HG03097 (cell line): ENCODE measurements around the gene CAB39.

ENCODE experiments used
- ATAC-seq: cut with Tn5 transposase; IDR thresholded peaks from one replicate; pipeline ENCODE4 v1.9.1; 2021; ENCODE audit not compliant: unreplicated experiment, low FRiP score

Gene CAB39

DNA sequence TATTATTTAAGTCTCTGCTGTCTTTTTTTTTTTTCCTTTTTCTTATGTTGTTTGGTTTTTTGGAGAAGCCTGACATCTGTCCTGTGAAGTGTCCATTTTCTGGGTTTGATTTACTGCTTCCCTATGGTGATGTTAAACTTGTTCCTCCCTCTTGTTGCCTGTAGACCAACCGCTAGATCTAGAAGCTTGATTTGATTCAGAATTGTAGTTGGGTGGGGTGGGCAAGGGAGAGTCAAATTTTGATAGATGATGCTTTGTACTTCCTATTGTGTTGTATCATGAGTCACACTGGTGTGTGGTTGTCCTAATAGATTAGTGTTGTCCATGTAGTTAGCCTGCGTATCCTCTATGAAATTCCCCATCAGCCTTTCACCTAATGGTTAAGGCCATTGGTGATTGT lies 35.4 kb downstream of the CAB39 start:
- ATAC-seq = no peak

DNA sequence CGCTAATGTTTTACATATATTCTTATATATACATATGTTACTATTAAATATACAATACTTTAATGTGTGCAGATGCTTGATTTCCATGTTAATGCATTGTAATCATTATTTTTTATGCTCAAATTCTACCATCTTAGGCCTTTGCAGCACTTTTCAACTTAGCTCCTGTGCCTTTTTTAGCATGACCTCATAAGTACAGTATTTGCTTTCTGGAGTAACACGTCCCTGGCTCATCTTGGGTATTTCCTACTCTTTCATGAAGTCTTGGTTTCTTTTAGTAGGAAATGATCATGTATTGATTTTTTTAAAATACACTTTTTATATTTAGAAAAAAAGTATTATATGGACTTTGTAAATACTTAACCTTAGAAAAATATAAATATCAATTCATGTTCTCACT lies 36.5 kb downstream of the CAB39 start:
- ATAC-seq = no peak

DNA sequence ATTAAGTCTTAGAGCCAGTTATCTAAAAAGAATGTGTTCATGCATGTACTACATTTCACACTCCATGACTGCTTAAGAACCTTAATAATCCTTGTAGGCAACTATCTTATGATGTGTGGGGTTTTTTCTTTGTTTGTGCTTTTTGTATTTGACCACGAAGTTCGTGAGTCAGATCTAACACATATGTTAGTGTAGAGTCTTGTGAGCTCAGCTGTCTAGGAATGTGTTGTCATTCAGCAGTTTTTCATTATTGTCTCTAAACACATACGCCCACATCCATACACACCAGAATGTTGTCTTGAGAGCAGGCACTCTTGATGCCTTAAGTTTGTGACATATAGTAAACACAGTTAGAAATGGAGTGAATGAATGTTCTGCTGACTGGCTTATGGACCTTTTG lies 38.4 kb downstream of the CAB39 start:
- ATAC-seq = no peak

DNA sequence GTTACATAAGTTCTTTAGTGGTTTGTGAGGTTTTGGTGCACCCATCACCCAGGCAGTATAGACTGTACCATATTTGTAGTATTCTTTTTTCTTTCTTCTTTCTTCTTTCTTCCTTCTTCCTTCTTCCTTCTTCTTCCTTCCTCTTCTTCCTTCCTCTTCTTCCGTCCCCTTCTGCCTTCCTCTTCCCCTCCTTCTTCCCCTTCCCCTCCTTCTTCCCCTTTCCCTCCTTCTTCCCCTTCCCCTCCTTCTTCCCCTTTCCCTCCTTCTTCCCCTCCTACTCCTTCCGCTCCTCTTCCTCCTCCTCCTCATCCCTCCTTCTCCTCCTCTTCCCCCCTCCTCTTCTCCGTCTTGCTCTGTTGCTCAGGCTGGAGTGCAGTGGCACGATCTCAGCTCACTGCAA lies 41.6 kb downstream of the CAB39 start:
- ATAC-seq = no peak

DNA sequence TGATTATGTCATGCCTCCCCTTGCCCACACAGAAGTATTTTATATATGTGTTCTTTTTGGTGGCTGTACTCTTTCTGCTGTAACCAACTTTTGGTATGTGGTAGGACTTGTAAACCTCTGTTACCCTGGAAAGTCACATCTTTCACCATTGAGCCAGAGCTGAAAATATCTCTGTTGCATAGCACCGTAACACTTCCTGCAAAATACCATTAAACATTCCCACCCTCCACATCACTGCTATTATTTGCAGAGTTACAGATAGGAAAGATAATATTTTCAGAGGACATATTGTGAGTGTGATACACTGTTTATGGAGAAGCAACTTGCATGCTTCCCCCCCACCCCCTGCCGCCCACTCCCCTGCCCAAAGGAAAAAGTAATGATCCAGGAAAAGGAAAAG lies 44.8 kb downstream of the CAB39 start:
- no peak for ATAC-seq

DNA sequence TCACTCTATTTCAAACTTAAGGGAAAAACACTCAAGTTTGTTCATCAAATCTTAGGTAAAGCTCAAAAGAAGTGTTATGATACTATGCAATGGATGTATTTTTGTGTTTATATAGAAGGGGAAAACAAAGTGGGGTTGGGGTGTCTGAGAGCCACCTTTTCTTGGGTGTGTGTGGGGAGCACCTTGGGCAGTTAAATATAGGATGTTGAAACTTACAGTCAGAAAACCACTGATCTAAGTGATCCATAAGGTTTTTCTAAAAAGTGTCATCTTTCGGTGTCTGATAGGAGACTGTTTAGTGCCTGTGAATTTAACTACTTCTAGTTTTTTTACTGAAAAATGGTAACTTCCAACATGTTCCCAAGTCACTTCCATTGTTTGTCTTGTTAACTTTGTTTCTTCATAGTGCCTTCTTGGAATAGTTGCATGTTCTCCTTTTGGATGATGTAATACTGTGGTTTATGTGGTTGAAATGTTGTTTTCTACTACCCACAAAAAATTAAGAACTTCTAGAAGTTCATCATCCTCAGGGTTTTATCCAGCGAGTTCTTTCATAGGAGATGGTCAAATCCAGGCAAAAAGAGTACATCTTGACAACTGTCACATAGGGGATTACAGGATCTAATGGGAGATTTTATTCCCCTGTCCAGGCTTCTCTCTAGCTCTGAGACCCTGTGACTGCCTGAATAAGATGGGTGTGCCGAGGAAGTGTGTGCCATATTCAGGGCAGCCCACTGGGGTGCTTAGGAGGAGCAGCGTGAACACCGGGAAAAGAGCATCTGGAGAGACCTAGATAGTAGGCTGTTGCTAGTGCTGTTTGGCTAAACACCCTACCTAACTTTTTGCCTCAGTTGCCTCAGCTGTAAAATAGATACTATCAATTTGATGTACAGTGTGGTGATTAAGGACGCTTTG lies 46.2 kb downstream of the CAB39 start:
- ATAC-seq = no peak

DNA sequence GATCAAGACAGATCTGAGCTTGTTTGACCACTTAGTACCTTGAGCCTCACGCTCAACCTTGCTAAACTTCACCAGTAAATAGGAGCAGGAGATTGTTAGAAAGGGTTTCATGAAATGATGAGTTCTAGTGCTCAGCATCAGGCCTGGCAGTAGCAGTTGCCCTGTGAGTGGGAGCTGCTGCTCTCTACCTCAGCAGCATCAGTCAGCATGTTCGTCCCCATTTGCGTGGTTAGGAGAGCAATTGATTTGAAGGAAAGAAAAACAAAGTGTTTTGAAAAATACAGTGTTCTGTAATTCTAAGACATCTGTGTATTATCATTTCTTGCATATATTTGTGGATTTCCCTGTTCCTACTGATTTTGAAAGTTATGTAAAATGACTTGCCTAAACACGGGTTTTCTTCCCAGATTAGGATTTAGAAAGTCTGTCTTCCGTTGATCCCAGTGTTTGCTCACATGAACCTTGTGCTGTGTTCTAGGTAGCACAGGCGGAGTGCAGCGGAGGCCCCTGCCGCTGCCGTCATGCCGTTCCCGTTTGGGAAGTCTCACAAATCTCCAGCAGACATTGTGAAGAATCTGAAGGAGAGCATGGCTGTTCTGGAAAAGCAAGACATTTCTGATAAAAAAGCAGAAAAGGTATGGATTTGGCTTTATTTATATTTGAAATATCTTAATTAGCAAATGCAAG lies 47.0 kb downstream of the CAB39 start:
- ATAC-seq = no peak

DNA sequence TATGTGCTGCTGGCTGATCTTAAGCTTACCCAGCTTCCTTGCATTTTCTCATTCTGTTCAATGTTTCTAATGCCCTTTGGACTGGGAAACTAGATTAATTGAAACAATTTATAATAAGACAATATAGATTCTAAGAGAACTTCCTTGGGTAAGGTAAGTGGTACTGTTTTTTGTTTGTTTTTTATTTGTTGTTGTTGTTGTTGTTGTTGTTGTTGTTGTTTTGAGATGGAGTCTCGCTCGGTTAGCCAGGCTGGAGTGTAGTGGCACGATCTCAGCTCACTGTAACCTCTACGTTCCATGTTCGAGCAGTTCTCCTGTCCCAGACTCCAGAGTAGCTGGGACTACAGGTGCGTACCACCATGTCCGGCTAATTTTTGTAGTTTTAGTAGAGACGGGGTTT lies 49.1 kb downstream of the CAB39 start:
- no peak for ATAC-seq

DNA sequence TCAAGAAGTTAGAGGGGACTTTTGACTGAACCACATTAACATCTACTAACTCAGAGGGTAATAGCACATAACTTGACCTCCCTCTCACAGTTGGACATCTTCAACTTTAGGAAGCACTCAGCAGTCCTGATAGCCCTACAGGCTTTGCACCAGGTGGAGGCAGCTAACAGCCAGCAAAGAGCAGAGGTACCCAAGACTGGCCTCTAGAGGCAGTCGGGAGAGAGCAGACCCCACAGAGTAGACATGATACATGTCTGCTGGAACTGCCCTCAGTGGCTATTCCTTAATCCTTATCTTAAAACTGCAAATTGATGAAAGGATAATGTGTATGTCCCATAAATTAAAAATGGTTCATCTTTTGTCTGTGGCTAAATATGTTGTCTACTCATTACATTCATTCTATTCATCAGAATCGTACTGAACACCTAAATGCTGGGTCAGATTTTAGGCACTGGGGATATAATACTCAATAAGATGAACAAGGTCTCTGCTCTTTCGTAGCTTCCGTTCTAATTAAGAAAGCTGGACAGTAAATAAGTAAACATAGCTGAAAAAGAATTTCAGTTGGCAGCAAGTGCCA lies 49.8 kb downstream of the CAB39 start:
- no peak for ATAC-seq

DNA sequence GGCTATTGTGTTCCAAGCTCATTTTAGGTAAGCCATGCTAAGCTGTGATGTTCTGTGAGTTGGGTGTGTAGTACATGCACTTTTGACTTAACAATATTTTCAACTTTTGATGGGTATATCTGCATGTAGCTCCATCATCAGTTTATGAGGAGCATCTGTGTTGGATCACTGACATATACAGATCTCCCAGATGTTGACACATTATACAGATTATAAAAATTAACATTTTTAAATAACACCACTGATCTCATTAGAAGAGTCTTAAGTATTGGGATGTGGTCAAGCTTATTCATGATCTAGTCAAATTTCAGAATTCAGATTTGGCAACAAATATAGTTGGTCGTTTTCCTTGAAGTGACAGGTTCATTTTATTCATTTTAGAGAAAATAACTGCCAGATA lies 51.7 kb downstream of the CAB39 start:
- ATAC-seq = no peak

DNA sequence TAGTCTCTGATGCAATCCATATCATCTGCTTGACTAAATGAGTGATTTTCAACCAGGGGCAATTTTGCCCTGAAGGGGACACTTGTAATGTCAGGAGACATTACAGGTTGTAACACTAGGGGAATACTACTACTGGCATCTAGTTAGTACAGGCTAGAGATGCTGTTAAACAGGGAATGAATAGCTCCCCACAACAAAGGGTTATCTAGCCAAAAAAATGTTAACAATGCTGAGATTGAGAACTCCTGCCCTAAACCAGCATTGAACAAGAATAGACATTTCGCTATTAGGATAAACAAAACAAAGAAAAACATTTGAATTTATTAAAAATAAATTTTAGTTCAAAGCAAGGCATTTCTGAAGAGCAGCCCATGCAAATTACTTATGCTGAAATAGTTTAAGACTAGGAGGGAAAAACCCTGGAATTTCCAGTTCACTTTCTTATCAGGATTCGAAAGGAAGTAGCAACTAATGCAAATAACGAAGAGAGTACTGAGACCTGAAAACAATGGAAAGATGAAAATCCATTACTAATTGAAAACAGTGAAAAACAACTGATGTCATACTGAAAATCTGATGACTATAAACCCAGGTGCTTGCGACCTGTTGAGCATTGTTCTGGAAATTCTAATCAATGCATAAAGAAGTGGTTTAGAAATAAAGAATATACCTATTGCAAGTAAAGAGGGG lies 53.1 kb downstream of the CAB39 start:
- no peak for ATAC-seq

DNA sequence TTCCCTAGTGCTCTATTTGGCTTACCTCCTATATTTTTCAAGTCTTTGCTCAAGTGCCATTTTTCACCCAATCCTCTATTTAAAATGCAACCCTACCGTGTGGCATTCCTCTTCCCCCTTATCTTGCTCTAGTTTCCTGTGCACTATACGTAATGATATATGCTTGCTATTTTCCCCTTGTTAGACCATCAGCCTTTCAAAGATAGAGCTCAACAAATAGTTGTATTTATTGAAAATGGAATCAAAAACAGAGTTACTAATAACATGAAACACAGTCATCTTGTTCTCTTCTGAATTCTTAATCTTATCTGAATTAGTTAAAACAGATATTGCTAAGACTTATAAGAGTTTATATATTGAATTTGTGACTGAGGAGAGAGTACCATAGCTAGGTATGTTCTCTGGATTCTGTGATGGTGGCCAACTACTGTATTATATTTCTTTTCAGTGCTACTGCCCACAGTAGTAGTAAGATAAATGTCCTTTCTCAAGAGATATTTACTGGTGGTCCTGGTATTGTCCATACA lies 55.3 kb downstream of the CAB39 start:
- ATAC-seq = no peak

DNA sequence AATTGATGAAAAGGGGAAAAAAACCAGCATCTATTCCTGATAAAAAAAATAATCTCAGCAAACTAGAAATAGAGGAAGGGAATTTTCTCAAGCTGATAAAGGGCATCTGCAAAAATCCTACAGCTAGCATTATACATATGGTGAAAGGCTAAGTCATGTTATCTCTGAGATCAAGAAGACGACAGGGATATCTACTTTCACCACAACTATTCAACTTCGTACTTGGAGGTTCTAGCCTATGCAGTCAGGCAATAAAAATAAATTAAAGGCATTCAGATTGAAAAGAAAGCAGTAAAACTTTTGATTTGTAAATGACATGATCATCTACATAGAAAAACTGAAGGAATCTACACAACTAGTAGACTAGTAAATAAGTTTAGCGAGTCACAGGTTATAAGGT lies 58.2 kb downstream of the CAB39 start:
- ATAC-seq = no peak

DNA sequence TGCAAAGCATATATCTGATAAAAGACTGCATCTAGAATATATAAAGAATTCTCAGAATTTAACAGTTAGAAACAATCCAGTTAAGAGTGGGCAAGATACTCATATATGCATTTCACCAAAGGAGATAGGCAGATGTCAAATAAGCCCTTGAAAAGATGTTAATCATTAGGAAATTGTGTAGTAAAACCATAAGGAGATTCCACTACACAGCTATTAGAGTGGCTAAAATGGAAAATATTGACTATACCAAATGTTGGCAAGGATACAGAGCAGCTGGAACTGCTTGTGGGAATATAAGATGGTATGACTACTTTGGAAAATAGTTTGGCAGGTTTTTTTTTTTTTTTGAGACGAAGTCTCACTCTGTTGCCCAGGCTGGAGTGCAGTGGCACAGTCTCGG lies 59.5 kb downstream of the CAB39 start:
- no peak for ATAC-seq

DNA sequence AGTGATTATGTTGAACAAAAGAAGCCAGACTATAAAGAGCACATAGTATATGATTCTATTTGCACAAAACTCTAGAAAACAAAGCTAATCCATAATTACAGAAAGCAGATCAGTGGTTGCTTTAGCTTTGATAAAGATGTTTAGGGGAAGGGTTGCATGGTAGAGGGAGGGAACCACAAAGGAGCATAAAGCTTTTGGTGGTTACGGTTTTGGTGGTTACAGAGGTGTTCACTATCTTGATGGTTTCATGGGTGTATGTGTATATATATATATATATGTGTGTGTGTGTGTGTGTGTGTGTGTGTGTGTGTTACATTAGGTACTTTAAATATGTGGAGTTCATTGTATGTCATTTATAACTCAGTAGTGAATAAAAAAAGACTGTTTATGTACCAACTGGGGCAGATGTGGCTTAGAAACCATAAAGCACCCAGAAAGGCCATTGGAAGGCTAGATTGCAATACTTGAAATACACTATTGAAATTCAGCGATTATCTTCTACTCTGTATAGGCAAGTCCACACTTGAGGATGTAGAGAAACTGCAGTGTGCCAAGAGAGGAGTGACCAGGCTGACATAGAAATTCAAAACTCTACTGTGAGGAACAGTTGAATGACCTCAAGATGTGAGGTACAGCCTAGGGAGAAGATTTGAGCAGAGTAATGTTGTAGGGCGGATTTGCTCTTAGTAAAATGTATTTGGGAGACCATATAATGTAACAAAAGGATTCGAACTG lies 60.6 kb downstream of the CAB39 start:
- ATAC-seq = no peak

DNA sequence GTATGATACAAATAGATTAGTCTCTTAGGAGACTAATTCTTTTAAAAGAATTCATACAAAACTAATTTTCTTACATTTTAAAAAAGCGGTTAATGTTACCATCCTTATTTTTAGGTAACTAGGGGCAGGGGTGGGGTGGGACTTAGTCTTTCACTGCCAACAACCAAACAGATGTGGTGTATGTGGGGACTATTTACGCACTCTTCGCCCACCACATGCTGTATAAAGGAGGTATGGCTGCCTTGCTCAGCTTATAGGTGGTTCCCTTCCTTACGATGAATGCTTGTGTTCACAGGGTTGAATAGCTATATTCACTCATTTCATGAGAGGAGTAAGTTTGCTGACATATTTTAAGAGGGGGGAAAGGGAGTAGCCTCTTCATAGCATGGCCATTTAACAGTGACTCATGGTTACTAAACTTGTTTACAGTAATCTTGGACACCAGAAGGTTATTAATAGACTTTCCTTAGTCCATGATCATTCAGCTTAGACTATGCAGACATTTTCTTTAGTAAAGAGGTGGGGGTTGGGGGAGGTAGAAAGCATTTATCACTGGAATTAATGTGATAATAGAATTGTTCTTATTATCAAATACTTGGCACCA lies 61.8 kb downstream of the CAB39 start:
- ATAC-seq = no peak

DNA sequence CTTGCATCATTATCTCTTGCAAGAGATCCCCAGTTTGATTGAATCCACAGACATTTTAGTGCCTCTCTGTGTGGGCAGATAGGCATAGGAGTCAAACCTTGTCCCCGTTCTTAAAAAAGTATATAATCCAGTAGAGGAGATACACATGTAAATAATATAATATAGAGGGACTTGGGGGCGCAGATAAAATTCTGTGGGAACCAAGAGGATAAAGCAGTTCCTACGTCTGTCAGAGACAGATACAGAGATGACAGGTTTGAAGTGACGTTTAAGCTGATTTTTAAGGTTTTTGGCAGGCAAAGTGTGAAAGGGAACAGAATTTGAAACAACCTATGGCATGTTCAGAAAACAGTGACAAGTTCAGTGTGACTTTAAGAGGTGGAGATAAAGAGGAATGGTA lies 63.1 kb downstream of the CAB39 start:
- no peak for ATAC-seq

DNA sequence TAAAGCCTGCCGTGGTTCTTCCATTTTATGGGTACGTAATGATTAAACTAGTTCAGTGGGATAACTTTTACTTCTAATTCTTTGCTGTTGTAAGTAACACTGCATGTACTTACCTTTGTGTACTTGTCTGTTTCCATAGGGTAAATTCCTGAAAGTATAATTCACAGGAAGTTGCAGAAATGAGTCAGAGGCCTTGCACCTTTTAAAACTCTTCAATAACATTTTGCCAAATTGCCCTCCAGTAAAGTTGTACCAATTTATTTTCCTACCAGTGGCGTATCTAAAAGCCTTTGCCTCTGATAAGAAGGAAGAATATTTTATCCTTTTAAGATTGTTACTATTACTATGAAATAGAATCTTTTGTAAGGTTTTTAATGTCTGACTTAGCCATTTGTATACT lies 65.1 kb downstream of the CAB39 start:
- ATAC-seq = no peak

DNA sequence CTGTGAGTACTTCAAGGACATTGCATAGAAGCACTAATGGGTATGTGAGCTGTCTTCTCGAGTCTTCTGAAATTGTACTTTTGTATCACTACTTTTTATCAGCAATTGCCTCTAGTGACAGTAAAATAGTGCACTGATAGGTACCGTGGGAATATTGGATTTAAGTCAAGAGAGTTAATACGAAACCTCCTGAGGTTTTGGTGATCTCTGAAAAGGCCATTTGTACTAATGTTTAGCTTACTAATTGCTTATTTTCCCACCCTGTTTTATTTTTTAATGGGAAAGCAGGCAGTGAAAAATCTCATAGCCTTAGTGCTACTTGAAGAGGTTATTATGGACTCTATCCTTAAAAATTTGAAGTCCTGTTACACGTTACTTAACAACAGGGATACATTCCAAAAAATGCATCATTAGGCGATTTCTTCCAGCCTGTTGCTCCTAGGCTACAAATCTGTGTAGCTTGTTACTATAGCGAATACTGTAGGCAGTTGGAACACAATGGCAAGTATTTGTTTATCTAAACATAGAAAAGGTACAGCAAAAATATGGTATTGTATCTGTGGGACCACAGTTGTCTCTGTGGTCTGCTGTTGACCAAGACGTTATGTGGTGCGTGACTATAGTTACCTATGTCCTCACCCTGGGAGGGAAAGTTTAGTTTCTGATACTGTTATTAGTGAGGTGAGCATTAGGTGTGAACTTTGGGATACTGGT lies 65.9 kb downstream of the CAB39 start:
- no peak for ATAC-seq
